Lower leg skin (tissue), 3 donors: ENCODE measurements around the gene JARID2.

Experiments
- POLR2A ChIP-seq, 2 donors: fragments of 450-650 bp; IDR thresholded peaks; one replicate each; pipeline ENCODE4 v1.6.1; 2016 to 2017; ENCODE audit warnings: antibody characterized with exemption in 2 of 2, mild to moderate bottlenecking in 1 of 2, moderate library complexity in 1 of 2
- TF ChIP-seq, protein P1 (sequence below), 3 donors: fragments of 450-650 bp; IDR thresholded peaks; one replicate each; pipeline ENCODE4 v1.5.1; 2016; ENCODE audit warnings: antibody characterized with exemption in 3 of 3, mild to moderate bottlenecking in 3 of 3, moderate library complexity in 2 of 3

DNA sequence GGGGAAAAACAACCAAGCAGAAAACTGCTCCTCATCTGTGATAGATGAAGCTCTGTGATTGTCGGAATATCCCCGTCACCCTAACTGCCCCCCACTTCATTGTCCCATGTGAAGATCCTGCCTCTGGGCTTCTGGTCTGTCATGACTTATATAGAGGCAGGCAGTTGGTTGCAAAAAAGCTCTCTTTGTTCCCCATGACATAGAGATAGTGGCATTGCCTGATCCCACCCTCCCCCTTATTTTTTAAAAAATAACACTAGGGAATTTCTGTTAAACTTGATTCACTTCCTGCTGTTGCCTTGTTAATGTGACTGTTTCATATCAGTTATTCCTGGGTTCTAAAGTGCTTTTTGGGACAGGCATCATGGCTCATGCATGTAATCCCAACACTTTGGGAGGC is 203.1 kb downstream of the JARID2 start:
- TF ChIP-seq, protein P1, sequence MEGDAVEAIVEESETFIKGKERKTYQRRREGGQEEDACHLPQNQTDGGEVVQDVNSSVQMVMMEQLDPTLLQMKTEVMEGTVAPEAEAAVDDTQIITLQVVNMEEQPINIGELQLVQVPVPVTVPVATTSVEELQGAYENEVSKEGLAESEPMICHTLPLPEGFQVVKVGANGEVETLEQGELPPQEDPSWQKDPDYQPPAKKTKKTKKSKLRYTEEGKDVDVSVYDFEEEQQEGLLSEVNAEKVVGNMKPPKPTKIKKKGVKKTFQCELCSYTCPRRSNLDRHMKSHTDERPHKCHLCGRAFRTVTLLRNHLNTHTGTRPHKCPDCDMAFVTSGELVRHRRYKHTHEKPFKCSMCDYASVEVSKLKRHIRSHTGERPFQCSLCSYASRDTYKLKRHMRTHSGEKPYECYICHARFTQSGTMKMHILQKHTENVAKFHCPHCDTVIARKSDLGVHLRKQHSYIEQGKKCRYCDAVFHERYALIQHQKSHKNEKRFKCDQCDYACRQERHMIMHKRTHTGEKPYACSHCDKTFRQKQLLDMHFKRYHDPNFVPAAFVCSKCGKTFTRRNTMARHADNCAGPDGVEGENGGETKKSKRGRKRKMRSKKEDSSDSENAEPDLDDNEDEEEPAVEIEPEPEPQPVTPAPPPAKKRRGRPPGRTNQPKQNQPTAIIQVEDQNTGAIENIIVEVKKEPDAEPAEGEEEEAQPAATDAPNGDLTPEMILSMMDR (IDR thresholded peaks at IDR 0.05) = no peak
- TF ChIP-seq POLR2A (IDR thresholded peaks at IDR 0.05) = no peak
